HepG2 (cell line): Measurements from ENCODE around the gene SPATA13.

ENCODE experiments used
- CREB1 ChIP-seq, 2 experiments: fragments of 450-650 bp in 1 of 2; IDR thresholded peaks; 2 replicates each; pipeline ENCODE4 v1.6.1; 2016 to 2017; ENCODE audit warnings: control low read depth in 1 of 2, mild to moderate bottlenecking in 1 of 2, missing compliant biosample characterization in 1 of 2, missing genetic modification characterization in 1 of 2
- DPF2 ChIP-seq: sonication (generic); formaldehyde crosslinking; IDR thresholded peaks from 2 replicates; pipeline ENCODE4 v1.4.0; 2020; ENCODE audit warnings: mild to moderate bottlenecking, low read depth, missing genetic modification reagents, borderline replicate concordance
- ELF3 ChIP-seq: IDR thresholded peaks from 2 replicates; pipeline ENCODE4 v1.6.1; 2016; ENCODE audit warnings: missing genetic modification reagents, missing compliant biosample characterization
- KDM1A ChIP-seq: IDR thresholded peaks from 2 replicates; pipeline ENCODE4 v1.6.1; 2016; ENCODE audit warnings: missing compliant biosample characterization
- MAFK ChIP-seq, 2 experiments: IDR thresholded peaks in 1 of 2; conservative IDR thresholded peaks in 1 of 2; 2 replicates each; pipeline ENCODE4 v1.6.1; 2011; ENCODE audit warnings: improper control_type of control experiment in 2 of 2, low read length in 2 of 2
- POLR2AphosphoS2 ChIP-seq: IDR thresholded peaks from 2 replicates; pipeline ENCODE4 v1.6.1; 2011; ENCODE audit warnings: low read depth, low read length, improper control_type of control experiment
- POLR2AphosphoS5 ChIP-seq: IDR thresholded peaks from 2 replicates; pipeline ENCODE4 v1.6.1; 2012; ENCODE audit warnings: low read depth, low read length
- RCOR2 ChIP-seq: IDR thresholded peaks from 2 replicates; pipeline ENCODE4 v1.6.1; 2016; ENCODE audit warnings: missing biosample characterization, missing genetic modification reagents
- SP2 ChIP-seq: sonication (generic); formaldehyde crosslinking; IDR thresholded peaks from 2 replicates; pipeline ENCODE4 v1.5.1; 2020; ENCODE audit warnings: mild to moderate bottlenecking, missing genetic modification reagents
- TF ChIP-seq, protein P1 (sequence below): sonication (generic); formaldehyde crosslinking; IDR thresholded peaks from 2 replicates; pipeline ENCODE4 v1.5.0; 2020; ENCODE audit warnings: mild to moderate bottlenecking, missing genetic modification reagents, moderate library complexity

DNA sequence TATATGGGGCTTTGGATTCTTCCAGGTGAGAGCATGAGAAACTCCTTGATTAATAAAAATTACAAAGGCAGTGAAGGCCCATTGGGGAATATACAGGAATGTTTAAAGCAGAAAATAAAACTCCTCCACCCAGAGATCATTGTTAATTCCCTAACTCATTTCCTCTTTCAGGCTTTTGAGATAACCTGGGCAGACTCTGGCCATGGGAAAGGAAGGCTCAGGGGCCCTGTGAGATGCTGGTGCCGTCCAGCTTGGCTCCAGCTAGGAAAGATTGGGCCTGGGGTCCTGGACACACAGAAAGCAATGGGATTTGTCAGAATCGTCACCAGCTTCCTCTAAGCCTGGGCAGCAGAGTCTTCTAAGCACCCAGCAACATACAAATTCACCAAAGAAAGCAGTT, 36.8 kb upstream of the SPATA13 start:
- TF ChIP-seq POLR2AphosphoS5 (no peak), ELF3 (CRISPR knock-in tag) (no peak), CREB1 (IDR thresholded peaks at IDR 0.05) (no peak), CREB1 (CRISPR knock-in tag; IDR thresholded peaks at IDR 0.05) (no peak), POLR2AphosphoS2 (no peak), DPF2 (CRISPR knock-in tag) (no peak), KDM1A (CRISPR knock-in tag) (no peak), MAFK (conservative IDR thresholded peaks at IDR 0.05 in 1 of 2, IDR thresholded peaks at IDR 0.05 in 1 of 2; ENCODE audit: low read length in 2 of 2) (no peak), SP2 (CRISPR knock-in tag) (no peak), RCOR2 (no peak)
- TF ChIP-seq, protein P1, sequence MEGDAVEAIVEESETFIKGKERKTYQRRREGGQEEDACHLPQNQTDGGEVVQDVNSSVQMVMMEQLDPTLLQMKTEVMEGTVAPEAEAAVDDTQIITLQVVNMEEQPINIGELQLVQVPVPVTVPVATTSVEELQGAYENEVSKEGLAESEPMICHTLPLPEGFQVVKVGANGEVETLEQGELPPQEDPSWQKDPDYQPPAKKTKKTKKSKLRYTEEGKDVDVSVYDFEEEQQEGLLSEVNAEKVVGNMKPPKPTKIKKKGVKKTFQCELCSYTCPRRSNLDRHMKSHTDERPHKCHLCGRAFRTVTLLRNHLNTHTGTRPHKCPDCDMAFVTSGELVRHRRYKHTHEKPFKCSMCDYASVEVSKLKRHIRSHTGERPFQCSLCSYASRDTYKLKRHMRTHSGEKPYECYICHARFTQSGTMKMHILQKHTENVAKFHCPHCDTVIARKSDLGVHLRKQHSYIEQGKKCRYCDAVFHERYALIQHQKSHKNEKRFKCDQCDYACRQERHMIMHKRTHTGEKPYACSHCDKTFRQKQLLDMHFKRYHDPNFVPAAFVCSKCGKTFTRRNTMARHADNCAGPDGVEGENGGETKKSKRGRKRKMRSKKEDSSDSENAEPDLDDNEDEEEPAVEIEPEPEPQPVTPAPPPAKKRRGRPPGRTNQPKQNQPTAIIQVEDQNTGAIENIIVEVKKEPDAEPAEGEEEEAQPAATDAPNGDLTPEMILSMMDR: no peak
